H1 (cell line): ENCODE measurements around the gene CPSF4. TPM values are rescaled to one million over a fixed set of nuclear protein-coding genes. Genes with fewer than 3 reads are reported as not detected.

ENCODE experiments used
- BCL11A ChIP-seq, 2 experiments: IDR thresholded peaks; one replicate each; pipeline ENCODE4 v1.6.1; 2011; ENCODE audit warnings: low read depth in 2 of 2, low read length in 2 of 2, mild to moderate bottlenecking in 2 of 2
- CBX5 ChIP-seq: fragments of 300-800, 300-1000 bp; sonication (generic); IDR thresholded peaks from 2 replicates; pipeline ENCODE4 v1.7.1; 2016; ENCODE audit warnings: antibody characterized with exemption, low read length, low read depth
- GTF2F1 ChIP-seq: IDR thresholded peaks from 2 replicates; pipeline ENCODE4 v1.6.1; 2012; ENCODE audit warnings: low read depth, low read length, improper control_type of control experiment, borderline replicate concordance
- POLR2A ChIP-seq, 2 experiments: IDR thresholded peaks; 1 replicate in 1 of 2; 2 replicates in 1 of 2; pipeline ENCODE4 v1.6.1; 2011; ENCODE audit warnings: low read depth in 2 of 2, low read length in 2 of 2, mild to moderate bottlenecking in 2 of 2; ENCODE audit errors: control extremely low read depth in 1 of 2
- RAD21 ChIP-seq, 2 experiments: IDR thresholded peaks in 1 of 2; conservative IDR thresholded peaks in 1 of 2; 2 replicates each; pipeline ENCODE4 v1.6.1; 2011; ENCODE audit warnings: low read depth in 2 of 2, low read length in 2 of 2, improper control_type of control experiment in 1 of 2, inconsistent platforms in 1 of 2, mild to moderate bottlenecking in 1 of 2, moderate library complexity in 1 of 2
- SIRT6 ChIP-seq: IDR thresholded peaks from one replicate; pipeline ENCODE4 v1.7.1; 2012; ENCODE audit warnings: low read length, inconsistent platforms
- SRF ChIP-seq: IDR thresholded peaks from 2 replicates; pipeline ENCODE4 v1.6.1; 2011; ENCODE audit warnings: mild to moderate bottlenecking, low read depth, low read length, moderate library complexity
- YY1 ChIP-seq: IDR thresholded peaks from 2 replicates; pipeline ENCODE4 v1.6.1; 2011; ENCODE audit warnings: low read depth, mild to moderate bottlenecking, low read length
- polyA plus RNA-seq, 7 experiments: library from polyadenylated mRNA; depleted of rRNA in 3 of 7; stranded (reverse) in 5 of 7; unstranded in 2 of 7; fragments of >200 nt in 5 of 7; fragments of 200-250 nt in 2 of 7; gene quantifications; 1 replicate in 5 of 7; 2 replicates in 1 of 7; 4 replicates in 1 of 7; pipeline versions ENCODE4 v1.2.1 to v1.2.3, GENCODE V29; 2011 to 2013; ENCODE audit warnings: missing spikeins in 2 of 7, mixed read lengths in 2 of 7
- total RNA-seq: library from RNA; stranded (reverse); fragmentation: NEBNext Ultra II Directional; extraction: Animal tissue kit (Norgen Biotek cat#: 25700); gene quantifications from 2 replicates; pipeline ENCODE4 v1.2.1, GENCODE V29; 2021
- TF ChIP-seq, protein P1 (sequence below): IDR thresholded peaks from 2 replicates; pipeline ENCODE4 v1.6.1; 2012; ENCODE audit warnings: low read length, inconsistent platforms
- TF ChIP-seq, protein P2 (sequence below), 3 experiments: IDR thresholded peaks; 1 replicate in 2 of 3; 2 replicates in 1 of 3; pipeline versions ENCODE4 v1.5.1 to v1.6.1; 2011; ENCODE audit warnings: low read length in 3 of 3, mild to moderate bottlenecking in 3 of 3, inconsistent platforms in 2 of 3, low read depth in 1 of 3, moderate library complexity in 1 of 3; ENCODE audit not compliant: insufficient read depth in 1 of 3; ENCODE audit errors: control extremely low read depth in 1 of 3

Gene CPSF4
- total and polyA plus RNA-seq, 2 of the 8 experiments (the other 6 are each of a cell fraction or from before 2014, with no cell fraction given), result 77.5 to 103 TPM

DNA sequence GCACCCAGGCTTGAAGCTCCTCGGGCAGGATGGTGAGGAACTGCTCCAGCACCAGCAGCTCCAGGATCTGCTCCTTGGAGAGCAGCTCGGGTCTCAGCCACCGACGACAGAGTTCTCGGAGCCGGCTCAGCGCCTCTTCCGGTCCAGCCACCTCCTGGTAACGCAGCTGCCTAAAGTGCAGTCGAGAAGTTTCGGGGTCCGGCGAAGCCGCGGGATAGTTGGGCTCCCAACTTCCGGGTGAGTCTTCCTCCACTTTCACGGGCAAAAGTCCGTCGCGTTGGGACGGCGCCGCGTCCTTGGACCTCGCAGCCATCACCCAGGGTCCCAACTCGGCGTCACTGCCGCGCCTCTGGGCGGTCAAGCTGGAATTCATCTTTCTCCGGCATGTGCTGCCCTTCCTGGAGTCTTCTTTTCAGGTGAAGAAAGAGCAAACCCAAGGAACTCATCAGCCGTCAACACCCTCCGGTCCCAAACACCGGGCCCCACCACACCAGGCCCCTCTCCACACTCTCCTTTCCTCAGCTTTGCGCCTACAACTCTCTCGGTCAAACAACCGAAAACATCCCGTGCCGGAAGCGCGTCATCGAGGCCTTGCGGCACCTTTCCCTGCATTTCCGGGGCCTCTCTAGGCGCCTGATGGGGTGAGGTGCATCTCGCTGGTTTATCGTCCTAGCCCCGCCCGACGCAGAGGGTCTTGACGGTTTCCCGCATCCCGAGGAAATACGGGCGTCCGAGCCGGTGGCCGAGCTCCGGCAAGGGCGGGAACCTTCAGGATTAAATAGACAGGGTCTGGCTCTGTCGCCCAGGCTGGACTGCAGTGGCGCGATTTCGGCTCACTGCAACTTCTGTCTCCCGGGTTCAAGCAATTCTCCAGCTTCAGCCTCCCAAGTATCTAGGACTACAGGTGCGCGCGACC is 61.2 kb downstream of the CPSF4 start, which contains the start of gene ZNF394 (continued):
- TF ChIP-seq GTF2F1 (peak; percentile 46; the same call in 1 of the 2 replicates), SIRT6 (no peak), YY1 (no peak), CBX5 (no peak), BCL11A (IDR thresholded peaks at IDR 0.05; ENCODE audit: low read depth in 2 of 2, low read length in 2 of 2) (no peak), RAD21 (IDR thresholded peaks at IDR 0.05 in 1 of 2, conservative IDR thresholded peaks at IDR 0.05 in 1 of 2; ENCODE audit: low read depth in 2 of 2, low read length in 2 of 2) (no peak), SRF (no peak), POLR2A (IDR thresholded peaks at IDR 0.05; ENCODE audit: control extremely low read depth in 1 of 2, low read depth in 2 of 2, low read length in 2 of 2) (peak; percentile 85 to 94)
- TF ChIP-seq, protein P1, sequence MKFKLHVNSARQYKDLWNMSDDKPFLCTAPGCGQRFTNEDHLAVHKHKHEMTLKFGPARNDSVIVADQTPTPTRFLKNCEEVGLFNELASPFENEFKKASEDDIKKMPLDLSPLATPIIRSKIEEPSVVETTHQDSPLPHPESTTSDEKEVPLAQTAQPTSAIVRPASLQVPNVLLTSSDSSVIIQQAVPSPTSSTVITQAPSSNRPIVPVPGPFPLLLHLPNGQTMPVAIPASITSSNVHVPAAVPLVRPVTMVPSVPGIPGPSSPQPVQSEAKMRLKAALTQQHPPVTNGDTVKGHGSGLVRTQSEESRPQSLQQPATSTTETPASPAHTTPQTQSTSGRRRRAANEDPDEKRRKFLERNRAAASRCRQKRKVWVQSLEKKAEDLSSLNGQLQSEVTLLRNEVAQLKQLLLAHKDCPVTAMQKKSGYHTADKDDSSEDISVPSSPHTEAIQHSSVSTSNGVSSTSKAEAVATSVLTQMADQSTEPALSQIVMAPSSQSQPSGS, result no peak
- TF ChIP-seq, protein P2, sequence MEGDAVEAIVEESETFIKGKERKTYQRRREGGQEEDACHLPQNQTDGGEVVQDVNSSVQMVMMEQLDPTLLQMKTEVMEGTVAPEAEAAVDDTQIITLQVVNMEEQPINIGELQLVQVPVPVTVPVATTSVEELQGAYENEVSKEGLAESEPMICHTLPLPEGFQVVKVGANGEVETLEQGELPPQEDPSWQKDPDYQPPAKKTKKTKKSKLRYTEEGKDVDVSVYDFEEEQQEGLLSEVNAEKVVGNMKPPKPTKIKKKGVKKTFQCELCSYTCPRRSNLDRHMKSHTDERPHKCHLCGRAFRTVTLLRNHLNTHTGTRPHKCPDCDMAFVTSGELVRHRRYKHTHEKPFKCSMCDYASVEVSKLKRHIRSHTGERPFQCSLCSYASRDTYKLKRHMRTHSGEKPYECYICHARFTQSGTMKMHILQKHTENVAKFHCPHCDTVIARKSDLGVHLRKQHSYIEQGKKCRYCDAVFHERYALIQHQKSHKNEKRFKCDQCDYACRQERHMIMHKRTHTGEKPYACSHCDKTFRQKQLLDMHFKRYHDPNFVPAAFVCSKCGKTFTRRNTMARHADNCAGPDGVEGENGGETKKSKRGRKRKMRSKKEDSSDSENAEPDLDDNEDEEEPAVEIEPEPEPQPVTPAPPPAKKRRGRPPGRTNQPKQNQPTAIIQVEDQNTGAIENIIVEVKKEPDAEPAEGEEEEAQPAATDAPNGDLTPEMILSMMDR (IDR thresholded peaks at IDR 0.05; ENCODE audit: control extremely low read depth in 1 of 3, insufficient read depth in 1 of 3, low read depth in 1 of 3, low read length in 3 of 3), result peak in 1 of 3 experiments; percentile 4; a peak in 1 of 4 replicates
